Measurements from ENCODE around the gene ORC3. TPM values are rescaled to one million over a fixed set of nuclear protein-coding genes. Genes with fewer than 3 reads are reported as not detected.

Gene ORC3
- total and polyA plus RNA-seq, 2 donors (not counting 3 experiments of a cell fraction or from before 2014, with no cell fraction given): 9.2 to 17.9 TPM

GRCh38 chr6:87639373-87639772 is 49.4 kb downstream of the ORC3 start:
- FAIRE-seq (no peak), DNase-seq (ENCODE audit: low read depth, low spot score) (no peak)
- no TSS peak for BruUV-seq (replicated peaks)
- Histone ChIP-seq H3K27ac (ENCODE audit: insufficient read depth, low read depth, low read length) (no peak overlapping the region), H3K4me1 (ENCODE audit: control insufficient read depth, extremely low read depth, insufficient read depth, low read length) (no peaks in the 10 kb centered on the region), H4K20me1 (replicated peaks; ENCODE audit: control insufficient read depth, extremely low read depth, insufficient read depth, low read length) (no peaks in the 10 kb centered on the region), H3K79me2 (ENCODE audit: control insufficient read depth, insufficient read depth, low read length) (no peaks in the 10 kb centered on the region), H2AFZ (ENCODE audit: low read depth, low read length) (no peak overlapping the region), H3K4me2 (ENCODE audit: insufficient read depth, low read length) (no peak overlapping the region), H3K9me1 (replicated peaks; ENCODE audit: control insufficient read depth, extremely low read depth, insufficient read depth, low read length) (no peaks in the 10 kb centered on the region), H3K9me3 (replicated peaks; ENCODE audit: control insufficient read depth, insufficient read depth, low read length) (no peaks in the 10 kb centered on the region), H3K27me3 (ENCODE audit: control insufficient read depth in 2 of 2, insufficient read depth in 2 of 2, low read length in 2 of 2) (no peaks in the 10 kb centered on the region), H3K9ac (replicated peaks; ENCODE audit: extremely low read depth, insufficient read depth, low read length) (no peak overlapping the region), H3K36me3 (ENCODE audit: control insufficient read depth in 2 of 2, extremely low read depth in 1 of 2, insufficient read depth in 2 of 2, low read length in 2 of 2) (no peaks in the 10 kb centered on the region), H3K4me3 (replicated peaks in 1 of 3; ENCODE audit: insufficient read depth in 1 of 3, low read depth in 1 of 3, low read length in 3 of 3) (no peak overlapping the region)
- POLR2A ChIA-PET: interaction anchor here (0.7 kb wide), 1 partner anchor 36 kb away, joined by 5 read pairs; no protein-coding TSS in a partner anchor
- no peak for TF ChIP-seq FOS (IDR thresholded peaks at IDR 0.05; ENCODE audit: borderline replicate concordance, insufficient read depth, low read length)
- TF ChIP-seq POLR2AphosphoS5 (IDR thresholded peaks at IDR 0.05; ENCODE audit: insufficient read depth, low read depth, low read length): no peak
- TF ChIP-seq JUN (IDR thresholded peaks at IDR 0.05; ENCODE audit: borderline replicate concordance, insufficient read depth, insufficient read length, low read depth): no peak
- no peak for TF ChIP-seq MYC (IDR thresholded peaks at IDR 0.05; ENCODE audit: low read depth, low read length)
- TF ChIP-seq, protein P1, sequence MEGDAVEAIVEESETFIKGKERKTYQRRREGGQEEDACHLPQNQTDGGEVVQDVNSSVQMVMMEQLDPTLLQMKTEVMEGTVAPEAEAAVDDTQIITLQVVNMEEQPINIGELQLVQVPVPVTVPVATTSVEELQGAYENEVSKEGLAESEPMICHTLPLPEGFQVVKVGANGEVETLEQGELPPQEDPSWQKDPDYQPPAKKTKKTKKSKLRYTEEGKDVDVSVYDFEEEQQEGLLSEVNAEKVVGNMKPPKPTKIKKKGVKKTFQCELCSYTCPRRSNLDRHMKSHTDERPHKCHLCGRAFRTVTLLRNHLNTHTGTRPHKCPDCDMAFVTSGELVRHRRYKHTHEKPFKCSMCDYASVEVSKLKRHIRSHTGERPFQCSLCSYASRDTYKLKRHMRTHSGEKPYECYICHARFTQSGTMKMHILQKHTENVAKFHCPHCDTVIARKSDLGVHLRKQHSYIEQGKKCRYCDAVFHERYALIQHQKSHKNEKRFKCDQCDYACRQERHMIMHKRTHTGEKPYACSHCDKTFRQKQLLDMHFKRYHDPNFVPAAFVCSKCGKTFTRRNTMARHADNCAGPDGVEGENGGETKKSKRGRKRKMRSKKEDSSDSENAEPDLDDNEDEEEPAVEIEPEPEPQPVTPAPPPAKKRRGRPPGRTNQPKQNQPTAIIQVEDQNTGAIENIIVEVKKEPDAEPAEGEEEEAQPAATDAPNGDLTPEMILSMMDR (IDR thresholded peaks at IDR 0.05; ENCODE audit: extremely low read depth in 1 of 2, insufficient read depth in 1 of 2, low read depth in 1 of 2, low read length in 2 of 2): no peak
- TF ChIP-seq POLR2A (IDR thresholded peaks at IDR 0.05; ENCODE audit: low read depth, low read length): no peak
- TF ChIP-seq EZH2 (IDR thresholded peaks at IDR 0.05; ENCODE audit: borderline replicate concordance, low read depth, low read length, severe bottlenecking): no peak
- TF ChIP-seq GATA2 (IDR thresholded peaks at IDR 0.05; ENCODE audit: insufficient read depth, insufficient read length, low read depth, low read length): no peak
- TF ChIP-seq, protein P2, sequence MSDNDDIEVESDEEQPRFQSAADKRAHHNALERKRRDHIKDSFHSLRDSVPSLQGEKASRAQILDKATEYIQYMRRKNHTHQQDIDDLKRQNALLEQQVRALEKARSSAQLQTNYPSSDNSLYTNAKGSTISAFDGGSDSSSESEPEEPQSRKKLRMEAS (IDR thresholded peaks at IDR 0.05; ENCODE audit: insufficient read depth, insufficient read length): no peak
- dilution Hi-C loops (cut with MboI; ENCODE audit: extremely low pct_ligation_motif_present, low sequenced_read_pairs): no loop called here
- CTCF ChIA-PET: no interaction called here
- intact Hi-C loops (cut with micrococcal nuclease): no loop called here
